GM18868 (cell line): ENCODE data around the gene ICE1.
"Not testable (repeated sequence)": the region's sequence is repeated elsewhere in the genome, so short reads cannot be mapped to it uniquely, and the experiment has no call there.

ENCODE experiments used
- ATAC-seq: cut with Tn5 transposase; IDR thresholded peaks from one replicate; pipeline ENCODE4 v1.9.1; 2021; ENCODE audit warnings: mild to moderate bottlenecking, moderate library complexity; ENCODE audit not compliant: unreplicated experiment

The ICE1 gene, protein sequence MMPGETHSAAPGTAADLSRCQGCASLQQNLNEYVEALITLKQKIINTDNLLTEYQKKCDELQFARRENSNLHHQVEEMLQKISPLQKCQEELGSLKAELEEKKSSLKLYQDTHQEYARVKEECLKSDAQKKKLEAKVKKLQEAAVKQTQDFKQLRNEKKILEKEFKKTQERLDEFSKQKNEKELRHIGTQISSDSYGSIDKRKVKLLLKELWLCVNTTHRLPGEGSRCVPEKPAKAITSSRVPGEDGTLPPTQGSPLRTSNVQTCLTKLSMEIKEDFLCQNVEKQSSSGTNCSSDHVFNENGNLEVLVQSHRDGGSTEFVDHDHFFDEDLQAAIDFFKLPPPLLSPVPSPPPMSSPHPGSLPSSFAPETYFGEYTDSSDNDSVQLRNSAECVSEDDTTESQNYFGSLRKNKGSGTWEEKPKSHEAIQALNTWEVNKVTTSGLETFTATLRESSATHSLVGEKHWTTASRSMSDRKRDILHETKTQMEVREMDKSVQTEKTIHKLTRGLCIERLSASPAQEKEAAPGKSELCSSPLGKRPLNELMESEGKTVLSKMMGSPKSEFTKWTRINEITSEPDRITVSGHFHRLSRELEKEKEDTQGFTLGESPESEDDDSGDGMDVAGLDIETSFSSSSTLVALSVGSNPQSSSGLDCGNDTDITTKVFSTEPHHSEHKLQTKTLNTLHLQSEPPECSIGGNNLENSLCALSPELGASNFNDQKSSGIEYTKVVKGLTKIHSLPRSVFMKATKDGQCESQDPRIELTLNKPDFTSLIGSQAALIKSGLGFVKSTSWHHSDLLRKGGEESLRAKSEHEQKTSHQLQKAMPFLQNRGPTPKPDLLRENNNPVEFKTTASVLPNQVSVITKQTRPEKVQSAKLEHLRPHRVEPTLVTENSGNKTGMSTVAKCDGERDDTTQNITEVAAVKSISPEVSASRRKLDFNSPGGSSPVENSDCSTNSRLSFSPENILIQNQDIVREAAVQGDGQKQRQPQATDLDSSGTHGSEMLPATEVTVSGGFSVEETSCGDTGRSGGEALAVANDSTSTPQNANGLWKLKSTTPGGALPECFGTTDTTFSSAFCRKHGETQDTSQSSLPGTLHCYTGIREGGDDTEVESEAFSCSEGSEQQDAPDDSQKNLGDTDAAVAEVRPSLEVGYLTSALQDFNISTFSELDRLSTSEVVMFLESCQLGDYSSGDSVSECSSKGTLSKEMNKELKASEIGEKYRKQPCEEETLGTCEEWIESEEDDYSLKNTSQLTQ (N-terminal part only)

DNA sequence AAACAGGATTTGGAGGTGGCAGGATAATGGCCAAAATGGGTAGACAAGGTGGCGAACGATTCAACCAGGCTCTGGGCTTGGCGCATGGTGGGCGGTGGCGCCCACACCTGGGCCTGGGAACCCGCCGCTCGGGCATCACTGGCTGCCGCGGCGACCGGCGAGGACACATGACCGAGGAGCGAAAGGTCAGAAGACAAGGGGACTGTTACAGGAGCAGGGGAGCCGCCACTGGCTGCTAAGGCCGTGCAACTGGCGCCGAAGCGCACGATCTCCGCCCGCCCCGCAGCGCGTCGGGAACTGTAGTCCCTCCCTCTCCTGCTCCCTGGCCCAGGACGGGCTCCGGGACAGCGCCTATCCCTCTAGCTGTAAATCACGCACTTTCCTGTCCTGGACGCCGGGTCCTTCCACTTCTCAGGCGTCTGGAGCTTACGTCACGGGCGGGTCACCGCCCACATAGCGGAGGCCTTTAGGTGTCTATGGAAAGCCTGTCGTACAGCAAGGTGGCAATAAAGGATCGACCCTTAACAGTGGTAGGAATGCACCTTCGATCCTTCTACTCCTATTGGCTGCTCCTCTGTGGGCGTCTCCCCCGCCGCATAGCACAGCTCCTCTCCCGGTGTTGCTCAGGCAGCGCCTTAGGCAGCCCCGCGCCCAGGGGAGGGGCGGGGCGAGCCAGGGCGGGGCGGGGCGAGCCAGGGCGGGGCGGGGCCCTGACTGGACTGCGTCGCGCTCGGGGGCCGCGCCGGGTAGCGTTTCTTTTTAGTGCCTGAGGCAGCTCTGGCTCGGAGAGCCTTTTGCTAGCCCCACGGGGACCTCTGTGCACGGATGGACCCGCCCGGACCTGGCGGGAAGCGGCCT is at the start of gene ICE1:
Gene ICE1 (plus strand): TSS at position 717 of the 858 bp plus-strand sequence. CDS start 239 bp downstream, outside the sequence.
- peak; percentile 82 for ATAC-seq

DNA sequence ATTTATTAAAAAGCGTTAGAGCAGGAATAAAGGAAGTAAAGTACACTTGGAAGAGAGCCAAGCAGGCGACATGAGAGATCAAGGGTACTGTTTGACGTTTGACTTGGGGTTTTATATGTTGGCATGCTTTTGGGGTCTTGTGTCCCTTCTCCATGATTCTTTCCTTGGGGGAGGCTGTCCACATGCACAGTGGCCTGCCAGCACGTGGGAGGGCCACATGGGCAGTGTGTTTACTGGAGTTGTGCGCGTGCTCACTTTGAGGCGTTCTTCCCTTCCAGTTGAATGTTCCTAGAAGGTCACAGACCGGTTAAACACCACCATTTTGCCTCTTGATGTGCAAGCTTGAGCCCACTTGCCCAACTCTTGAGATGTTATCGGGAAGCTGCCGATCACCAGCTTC is 49.5 kb upstream of the ICE1 start:
- no peak for ATAC-seq

DNA sequence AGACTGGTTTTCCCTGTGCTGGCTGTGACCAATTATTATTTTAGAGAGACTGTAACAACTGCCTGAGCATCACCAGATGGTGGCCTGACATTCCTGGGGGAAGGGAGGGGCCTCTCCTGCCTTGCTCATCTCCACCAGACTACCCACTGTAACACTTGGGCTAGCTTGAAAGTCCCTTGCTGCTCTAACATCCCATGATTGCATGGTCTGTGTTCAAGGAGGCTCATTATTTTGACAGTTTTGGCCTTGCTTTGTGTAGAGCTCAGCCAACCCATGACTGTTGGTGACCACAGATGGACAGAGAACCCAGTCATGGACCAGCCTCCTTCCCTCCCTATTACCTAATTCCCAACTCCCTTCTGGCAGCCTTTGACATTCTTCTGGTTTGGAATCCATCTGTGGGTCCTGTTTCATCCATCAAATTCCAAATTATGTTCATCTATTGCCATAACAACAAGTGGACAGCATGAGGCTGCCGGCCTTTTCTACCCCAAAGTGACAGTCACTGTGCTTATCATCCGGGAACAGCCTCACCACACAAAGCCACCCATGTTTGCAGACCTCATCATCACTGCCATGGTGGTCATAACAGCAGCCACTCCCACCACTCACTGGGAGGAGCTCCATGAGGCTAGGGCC is 49.0 kb upstream of the ICE1 start:
- ATAC-seq: no peak

DNA sequence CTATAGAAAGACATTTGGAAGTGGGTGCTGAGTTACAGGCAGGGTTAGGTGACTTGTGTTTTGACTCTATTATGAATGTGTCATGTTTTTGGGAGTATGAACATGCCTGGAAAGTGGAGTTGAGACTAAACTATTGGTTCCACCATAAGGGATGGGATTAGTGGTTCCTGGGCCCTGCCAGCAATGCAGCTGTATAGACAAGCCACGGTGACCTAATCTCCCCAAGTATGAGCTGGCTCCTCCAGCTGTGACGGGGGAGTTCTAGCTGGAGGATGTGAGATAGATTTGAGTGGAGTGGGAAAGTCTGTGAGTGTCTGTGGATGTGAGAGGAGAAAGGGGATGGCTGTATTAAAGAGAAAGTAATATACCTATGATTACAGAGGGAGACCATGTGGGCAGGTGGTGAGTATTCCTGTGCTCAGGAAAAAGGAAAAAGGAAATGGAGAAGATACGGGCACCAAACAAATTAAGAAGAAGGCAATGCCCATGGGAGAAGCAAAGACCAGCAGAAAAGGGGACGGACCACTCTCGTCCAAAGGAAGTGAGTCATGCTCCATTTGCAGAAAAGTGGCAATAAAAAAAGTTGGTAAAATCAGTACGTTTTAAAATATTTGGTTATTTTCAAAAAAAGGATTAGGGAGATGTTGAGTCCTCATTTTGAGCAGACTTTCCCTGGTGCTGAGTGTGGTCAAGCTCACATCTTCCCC is 48.3 kb upstream of the ICE1 start:
- ATAC-seq: no peak

DNA sequence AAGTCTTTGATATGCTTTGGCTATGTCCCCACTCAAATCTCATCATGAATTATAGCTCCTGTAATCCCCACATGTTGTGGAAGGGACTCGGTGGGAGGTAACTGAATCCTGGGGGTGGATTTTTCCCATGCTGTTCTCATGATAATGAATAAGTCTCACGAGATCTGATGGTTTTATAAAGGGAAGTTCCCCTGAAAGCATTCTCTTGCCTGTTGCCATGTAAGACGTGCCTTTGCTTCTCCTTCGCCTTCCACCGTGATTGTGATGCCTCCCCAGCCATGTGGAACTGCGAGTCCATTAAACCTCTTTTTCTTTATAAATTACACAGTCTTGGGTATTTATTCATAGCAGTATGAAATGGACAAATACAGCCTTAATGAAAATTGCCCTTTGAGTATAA is 44.7 kb upstream of the ICE1 start:
- ATAC-seq: no peak

DNA sequence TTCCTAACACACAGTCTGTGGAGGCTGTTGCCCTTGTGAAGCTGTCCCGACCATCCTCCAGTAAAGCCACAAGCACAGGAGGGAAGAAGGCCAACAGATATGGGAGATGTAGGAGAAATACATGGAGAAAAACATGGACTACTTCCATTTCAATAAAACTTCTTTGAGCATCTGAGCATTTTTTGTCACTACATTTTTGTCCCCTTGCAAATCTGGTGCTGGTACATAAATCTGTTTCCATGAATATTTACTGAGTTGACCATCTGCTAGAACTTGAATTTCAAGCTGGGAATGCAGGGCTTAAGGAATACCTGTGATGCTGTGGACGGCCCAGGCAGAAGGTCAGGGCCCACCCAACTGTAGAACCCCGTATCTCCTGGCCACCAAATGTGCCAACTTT is 43.9 kb upstream of the ICE1 start:
- ATAC-seq: no peak

DNA sequence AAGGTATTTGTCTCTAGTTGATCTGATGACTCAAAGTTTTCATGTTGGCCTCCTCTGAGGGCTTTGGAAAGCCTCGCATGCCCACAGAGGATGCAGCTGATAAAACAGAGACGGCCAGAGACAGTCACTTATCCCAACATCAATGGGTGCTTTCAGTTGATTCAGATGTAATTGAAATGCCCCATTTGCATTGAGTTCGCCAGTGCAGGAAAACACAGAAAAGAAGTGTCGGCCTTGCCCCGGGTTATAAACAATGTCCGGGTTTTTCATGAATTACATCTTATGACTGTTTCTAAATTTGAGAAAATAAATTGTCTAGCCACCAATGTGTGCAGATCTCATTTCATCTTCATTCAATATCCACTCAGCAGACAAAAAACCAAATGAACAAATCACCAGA is 42.2 kb upstream of the ICE1 start:
- ATAC-seq: no peak

DNA sequence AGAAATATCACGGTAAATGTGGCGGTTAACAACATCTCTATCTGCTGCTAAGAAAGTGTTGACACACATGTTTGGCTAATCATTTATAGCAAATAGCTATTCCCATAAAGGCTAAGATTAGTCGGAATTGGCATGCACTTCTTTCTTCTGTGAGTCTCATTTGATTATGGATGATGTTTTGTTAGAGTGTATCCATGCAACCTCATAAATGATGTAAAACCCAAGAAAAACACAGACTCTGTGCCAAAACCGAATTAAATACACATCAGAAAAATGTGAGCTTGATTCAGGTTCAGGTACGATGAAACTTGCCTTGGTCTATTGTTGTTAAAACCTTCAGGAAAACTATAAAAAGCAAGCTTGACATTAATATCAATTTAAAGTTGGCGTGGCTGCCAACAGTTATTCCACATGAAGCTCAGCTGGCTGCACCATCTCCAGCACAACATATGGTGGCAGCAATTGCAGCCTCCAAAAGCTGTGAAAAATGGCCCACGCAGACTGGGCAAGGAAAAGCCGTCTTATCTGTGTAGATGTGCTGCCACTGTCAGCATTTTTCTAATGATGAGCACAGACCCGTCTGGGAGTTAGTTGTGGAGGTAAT is 41.1 kb upstream of the ICE1 start:
- no peak for ATAC-seq

DNA sequence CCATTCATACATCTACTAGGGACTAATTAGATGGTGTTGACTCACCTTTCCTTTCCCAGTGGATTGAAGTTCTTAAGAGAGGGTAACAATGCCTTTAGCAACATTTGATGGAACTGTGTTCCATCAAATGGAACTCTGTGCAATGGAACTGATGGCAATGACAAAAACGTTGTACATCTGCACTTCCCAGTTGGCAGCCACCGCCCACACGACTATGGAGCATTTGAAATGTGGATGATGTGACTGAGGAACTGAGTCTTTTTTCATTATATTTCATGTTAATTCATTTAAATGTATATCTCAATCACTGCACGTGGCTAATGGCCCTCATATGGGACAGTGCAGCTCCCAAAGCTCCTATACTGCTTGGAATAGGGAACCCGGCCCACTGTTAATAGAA is 39.0 kb upstream of the ICE1 start:
- ATAC-seq: no peak

DNA sequence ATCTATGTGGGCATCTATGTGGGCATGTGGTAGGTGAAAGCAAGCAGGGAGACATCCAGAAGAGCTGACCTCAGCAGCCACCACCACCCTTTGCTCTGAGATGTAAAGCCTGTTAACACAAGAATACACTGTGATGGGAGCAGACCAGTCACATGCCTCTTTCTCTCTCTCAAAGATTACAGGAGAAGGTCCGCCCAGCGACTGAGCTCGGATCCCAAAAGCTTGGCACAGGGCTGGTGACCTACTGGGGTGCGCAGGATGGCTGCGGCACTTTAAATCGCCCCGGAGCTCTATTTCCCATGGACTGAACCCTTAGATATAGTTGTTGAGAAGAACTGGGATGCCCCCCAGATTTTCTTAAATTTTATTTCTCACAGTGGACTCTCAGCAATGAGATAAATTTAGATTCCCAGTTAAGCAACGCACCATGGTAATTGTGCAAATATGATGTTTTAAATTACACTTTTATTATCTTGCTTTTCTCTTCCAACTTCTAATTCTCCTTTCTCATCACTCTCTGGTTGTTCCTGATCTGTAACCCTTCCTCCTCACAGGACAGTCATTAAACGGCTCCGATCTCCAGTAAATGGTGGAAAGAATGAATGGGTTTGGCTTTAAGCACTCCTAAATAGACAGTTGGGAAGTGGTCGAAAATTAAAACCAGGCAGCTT is 37.7 kb upstream of the ICE1 start:
- no peak for ATAC-seq

DNA sequence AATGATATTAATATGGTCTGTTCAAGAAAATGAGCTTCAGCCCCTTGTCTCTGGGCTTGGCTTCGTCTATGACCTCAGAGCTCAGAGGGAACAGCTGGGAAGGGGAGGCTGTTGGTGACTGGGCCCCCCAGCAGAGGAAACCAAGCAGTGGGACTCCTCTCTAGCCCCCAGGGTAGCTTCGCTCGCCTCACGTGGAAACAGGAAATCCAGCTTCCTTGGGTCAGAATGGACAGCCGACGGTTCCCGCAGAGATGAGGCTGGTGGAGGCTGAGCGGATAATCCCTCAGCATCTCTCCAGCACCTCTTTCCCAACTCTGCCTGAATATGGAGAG is 37.2 kb upstream of the ICE1 start:
- ATAC-seq: no peak

DNA sequence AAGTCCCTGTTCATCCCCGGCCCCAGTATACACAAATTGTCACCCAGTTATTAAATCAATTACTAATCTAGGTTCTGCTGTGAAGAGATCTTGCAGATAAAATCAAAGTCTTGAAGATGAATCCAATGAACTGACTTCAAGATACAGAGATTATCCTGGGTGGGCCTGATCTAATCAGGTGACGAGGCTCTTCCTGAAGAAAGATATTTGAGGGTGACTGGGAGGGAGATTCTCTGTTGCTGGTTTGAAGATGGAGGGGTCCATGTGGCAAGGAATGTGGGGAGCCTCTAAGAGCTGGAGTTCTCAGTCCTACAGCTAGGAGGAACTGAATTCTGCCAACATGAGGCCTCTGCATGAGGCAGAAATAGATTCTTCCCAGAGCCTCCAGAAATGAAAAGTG is 36.1 kb upstream of the ICE1 start:
- no peak for ATAC-seq

DNA sequence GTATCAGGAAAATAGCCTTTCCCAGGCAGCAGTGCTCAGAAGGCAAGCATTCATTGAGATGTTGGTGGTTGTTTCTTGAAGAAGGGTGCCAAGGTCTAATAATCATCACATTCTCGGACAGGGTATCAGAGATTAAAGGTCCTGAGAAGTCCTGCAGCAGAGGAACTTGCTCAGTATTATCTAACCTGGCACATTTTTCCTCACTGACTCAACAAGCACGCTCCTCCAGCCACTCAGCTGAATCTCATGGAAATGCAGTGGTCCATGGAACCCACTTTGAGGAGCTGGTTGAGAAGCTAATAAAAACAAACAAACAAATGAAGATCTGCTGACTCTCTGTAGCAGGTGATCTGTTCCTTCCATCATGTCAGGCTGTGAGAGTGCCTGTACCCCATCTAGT is 35.3 kb upstream of the ICE1 start:
- ATAC-seq: no peak

DNA sequence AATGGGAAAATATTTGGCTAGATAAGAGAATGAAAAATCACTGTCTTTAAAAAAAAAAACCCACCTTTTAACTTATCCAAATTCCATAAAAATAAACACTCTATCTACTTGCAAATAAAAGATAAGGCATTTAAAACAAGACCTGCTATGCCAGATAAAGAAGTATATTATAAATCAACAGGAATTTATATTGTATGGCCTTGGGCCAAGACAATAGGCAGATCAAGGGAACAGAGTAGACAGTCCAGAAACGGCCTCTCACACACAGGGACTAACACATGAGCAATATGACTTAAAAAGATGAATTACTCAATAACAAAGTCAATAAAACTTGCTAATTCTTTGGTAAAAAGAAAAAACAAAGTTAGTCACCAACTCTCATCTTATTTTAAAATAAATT is 34.7 kb upstream of the ICE1 start:
- no peak for ATAC-seq

DNA sequence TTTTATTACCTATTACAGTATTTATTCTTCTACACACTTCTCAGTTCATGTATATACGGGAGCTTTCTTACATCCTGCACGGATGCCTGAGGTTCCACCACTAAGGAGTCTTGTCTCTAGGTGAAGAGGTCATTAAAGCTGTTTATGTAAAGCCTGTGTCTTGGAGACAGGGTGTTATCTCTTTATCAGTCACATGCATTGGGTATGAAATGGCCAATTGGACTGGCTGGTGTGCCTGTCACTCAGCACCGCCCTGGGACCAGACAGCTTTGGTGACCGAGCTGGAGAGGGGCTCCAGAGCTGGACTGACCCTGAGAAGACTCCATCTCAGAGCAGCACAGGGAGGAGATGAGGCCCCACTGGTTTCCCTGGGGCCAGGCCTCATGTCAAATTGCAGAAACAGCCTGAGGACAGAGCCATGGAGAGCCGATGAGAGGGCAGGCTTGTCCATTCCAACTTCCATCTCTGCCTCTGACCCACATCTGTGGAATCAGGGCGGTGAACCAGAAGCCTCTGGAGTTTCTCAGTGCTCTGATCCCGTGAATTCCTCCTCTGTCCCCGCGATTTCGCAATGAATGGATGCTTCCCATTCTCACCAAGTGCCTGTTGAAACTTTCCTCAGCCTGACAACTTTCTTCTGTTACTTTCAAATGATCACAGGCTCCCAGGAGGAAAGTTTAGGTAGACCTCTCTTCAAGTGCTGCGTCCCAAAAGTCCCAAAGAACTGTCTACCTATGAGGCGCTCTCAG is 32.2 kb upstream of the ICE1 start:
- ATAC-seq: not testable (repeated sequence)

DNA sequence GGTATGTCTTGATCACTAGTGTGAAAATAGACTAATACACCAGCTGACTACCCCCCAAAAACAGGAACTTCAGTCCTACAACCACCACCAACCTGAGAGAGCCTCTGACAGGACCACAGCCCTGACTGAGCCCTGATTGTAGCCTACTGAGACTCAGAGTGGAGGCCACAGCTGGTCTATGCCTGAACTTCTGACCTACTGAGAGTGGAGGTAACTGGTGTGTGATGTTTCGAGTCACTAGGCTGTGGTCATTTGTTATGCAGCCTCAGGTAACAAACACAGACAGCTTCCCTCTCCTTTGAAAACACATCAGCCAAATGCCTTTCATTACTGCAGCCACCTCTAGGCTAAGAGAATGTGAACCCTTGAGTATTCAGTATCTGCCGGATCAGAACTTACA is 30.0 kb upstream of the ICE1 start:
- ATAC-seq: not testable (repeated sequence)

DNA sequence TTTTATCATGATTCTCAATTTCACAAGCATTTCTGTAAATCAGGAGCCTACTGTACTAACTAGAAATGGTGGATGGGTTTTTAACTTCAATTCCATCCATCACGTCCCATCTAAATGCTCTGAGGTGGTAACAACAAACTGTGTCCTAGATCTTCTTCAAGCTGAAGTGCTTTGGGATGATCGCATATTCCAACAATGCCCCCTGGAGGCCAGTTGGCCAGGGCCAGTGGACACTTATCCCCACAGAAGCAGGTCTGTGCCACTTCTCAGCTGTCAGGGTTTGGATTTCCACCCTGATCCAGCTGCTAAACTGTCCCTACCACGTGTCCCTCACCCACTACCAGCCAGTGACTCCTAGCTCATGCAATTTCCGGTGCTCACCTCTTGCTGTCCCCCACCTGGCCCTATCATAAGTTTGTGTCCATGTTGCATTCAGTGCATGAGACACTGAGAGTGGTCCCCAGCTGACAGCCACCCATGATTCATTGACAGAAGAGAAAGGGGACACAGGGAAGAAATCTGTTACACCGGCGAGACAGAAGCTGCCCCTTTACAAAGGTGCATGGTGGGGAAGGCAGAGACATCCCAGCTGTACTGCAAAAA is 28.0 kb upstream of the ICE1 start:
- ATAC-seq: not testable (repeated sequence)
